HG03342 (cell line): ENCODE measurements around the gene KLHL2.

ENCODE experiments used
- ATAC-seq: cut with Tn5 transposase; IDR thresholded peaks from one replicate; pipeline ENCODE4 v1.9.1; 2021; ENCODE audit warnings: mild to moderate bottlenecking, moderate library complexity; ENCODE audit not compliant: unreplicated experiment

The KLHL2 gene

GRCh38 chr4:165288226-165288625 is 80.9 kb downstream of the KLHL2 start:
- ATAC-seq: no peak

- ATAC-seq: no peak
Measured at GRCh38 chr4:165288639-165289422, 81.5 kb downstream of the KLHL2 start.

DNA sequence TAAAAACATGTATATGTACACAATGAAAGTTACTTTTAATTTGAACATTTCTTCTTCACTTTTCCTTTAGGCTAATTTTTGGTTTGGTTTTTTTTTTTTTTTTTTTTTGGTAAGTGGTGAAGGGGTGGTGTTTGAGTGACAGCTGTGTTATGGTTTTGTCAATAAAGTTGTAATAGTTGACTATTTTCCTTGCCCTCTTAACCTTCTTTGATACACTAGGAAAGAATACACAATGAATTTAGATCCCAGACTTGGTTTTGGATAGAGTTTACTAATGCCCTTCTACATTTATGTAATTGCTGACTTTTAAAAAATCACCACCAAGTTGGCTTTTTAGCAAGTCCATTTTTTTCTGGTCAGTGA is 82.0 kb downstream of the KLHL2 start:
- no peak for ATAC-seq

DNA sequence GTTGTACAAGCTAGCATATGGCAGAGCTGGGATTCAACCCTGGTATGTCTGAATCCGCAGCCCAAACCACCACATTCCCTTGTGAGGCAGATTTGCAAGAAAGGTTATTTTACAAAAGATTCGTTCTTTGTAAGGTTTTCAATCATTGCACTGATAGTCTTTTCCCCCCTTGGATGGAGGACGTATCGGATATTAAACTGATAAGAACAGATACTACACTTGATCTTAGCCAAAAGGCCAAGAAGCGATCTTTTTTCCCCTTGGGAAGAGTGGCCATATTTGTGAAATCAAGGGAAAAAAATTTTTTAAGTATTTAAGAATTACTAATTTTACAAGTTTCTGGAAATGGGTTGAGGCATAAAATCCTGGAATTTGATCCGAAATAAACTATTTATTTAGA is 85.7 kb downstream of the KLHL2 start:
- ATAC-seq: no peak

GRCh38 chr4:165293927-165294649 is 86.7 kb downstream of the KLHL2 start:
- ATAC-seq: no peak

DNA sequence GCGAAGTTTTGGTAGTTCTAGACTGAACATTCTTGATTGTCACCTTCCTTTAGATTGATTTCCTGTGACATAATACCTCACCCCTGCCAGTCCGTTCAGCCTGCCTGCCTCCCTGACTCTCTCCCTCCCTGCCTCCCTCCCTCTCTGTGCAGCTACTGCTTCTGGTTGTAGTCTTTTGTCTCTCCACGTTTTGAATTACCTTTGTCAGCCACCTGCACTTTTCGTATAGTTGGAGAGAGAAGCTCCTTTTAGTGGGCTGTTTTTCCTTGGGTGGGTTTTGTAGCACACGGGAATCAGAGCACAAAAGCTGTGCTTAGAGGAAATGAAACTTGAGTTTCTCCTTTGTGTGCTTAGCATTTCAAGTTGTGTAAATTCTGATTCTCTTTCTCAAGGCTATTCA is 87.5 kb downstream of the KLHL2 start:
- ATAC-seq: peak; percentile 97

DNA sequence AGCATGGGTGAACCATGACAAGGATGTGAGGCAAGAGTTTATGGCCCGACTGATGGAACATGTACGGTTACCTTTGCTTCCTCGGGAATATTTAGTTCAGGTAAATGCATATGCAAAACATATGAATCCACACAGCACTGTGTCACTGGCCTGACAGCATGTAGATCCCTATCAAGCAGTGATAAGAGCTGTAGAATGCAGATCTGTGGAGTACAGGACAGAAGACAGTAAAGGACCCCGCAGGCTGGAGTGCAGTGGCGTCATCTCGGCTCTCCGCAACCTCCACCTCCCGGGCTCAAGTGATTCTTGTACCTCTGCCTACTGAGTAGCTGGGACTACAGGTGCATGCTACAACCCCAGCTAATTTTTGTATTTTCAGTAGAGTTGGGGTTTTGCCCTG is 90.3 kb downstream of the KLHL2 start:
- no peak for ATAC-seq

DNA sequence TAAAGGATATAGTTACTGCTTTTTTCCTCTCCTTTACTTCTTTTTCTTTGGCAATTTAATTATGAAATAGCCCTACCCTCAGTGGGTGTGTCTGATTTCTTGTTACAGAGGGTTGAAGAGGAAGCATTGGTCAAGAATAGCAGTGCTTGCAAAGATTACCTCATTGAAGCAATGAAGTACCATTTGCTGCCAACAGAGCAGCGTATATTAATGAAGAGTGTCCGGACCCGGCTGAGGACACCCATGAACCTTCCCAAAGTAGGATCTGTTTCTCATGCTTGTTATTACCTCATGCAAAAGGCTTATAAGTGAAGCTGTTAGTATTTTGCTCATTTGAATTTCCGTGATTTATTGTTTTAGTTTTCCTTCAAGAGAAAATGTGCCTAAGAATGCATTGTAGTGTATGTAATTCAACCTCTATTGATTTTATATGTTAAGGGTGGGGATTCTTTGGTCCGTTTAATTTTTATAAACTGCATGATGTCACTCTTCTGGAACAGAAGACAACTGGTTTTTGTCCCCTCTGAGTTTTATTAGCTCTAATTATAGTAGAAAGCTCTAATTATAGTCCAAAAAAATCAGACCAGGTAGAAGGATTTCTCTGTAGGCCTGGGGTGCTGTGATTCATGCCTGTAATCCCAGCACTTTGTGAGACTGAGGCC is 92.2 kb downstream of the KLHL2 start:
- no peak for ATAC-seq

- ATAC-seq: peak; percentile 80
Measured at GRCh38 chr4:165301833-165302232, 94.5 kb downstream of the KLHL2 start.

DNA sequence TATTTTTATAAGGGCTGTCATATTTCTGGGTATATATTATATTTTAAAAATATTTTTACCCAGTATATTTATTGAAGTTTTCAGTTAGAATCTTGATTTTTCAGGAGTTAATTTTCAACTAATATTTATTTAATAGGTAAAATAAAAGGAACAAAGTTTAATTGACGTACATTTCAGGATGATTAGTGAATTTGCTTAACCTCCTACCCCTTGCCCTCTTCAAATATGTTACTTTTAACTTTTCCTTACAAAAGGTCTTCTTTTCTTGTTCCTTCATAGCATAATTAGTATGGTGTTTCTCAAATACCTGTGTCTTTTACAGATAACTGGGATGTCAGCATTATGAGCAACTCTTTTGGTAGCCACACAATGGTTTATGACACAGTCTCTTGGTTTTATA is 95.3 kb downstream of the KLHL2 start:
- no peak for ATAC-seq

DNA sequence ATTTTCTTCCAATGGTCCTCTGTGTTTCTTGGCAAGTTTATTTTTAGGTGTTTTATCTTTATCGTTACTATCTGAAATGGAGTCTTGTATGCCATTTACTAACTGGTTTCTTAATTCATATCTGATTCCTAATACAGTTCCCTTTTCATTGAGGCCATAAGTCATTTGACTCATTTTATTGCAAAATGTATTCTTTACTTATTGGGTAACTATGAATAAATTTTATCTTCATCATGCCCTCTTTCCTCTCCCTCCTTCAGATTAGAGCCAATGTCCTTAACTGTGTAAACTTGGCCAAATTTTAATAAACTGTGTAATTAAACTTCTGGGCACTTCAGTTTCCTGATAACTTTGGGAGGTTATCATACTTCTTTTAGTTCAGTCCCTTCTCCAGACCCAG is 100.8 kb downstream of the KLHL2 start:
- no peak for ATAC-seq

GRCh38 chr4:165308606-165309005 is 101.2 kb downstream of the KLHL2 start:
- ATAC-seq: no peak

- ATAC-seq: no peak
Measured at GRCh38 chr4:165309456-165309855, 102.1 kb downstream of the KLHL2 start.

DNA sequence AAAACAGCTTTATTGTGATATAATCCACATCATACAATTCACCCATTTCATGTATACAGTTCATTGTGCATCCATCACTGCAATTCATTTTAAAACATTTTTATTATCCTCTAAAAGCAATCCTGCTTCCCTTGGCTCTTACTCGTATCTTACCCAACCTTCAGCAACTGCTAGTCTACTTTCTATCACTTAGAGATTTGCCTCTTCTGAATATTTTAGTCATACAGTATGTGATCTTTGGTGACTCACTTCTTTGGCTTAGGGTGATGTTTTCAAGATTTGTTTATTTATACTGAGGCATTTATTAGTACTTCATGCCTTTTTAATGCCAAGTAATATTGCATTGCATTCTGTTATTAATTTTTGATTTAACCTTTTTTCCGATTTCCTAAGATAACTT is 105.1 kb downstream of the KLHL2 start:
- ATAC-seq: no peak

- ATAC-seq: no peak
Measured at GRCh38 chr4:165319030-165319429, 111.7 kb downstream of the KLHL2 start.

GRCh38 chr4:165319509-165319908 is 112.1 kb downstream of the KLHL2 start:
- ATAC-seq: no peak

GRCh38 chr4:165324236-165324917 is 117.0 kb downstream of the KLHL2 start:
- ATAC-seq: no peak

- no peak for ATAC-seq
Measured at GRCh38 chr4:165324918-165325304, 117.5 kb downstream of the KLHL2 start.

GRCh38 chr4:165325732-165326512 is 118.6 kb downstream of the KLHL2 start:
- no peak for ATAC-seq

DNA sequence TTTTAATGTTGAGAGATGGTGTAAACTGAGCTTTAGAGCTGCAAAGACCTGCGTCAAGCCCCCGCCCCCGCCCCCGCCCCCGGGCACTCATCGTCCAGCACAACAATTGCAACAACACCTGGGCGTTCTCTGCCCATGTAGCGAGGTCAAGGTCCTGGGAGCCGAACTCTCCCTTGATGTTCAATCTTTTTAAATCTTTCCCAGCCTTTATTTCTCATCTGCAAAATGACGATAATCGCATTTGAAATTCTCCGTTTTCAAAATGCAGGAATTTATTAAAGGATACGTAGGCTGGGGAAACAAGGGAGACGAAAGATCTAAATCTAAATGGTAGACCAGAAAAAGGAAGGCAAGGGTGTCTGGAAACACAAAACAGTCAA is 119.5 kb downstream of the KLHL2 start:
- peak; percentile 14 for ATAC-seq
